ENCODE measurements around the gene SETD1A. TPM values are rescaled to one million over a fixed set of nuclear protein-coding genes. Genes with fewer than 3 reads are reported as not detected.
A peak's percentile ranks its signal among the peaks of the same experiment; 100 is the strongest.

The SETD1A gene
- total and polyA plus RNA-seq, 9 of the 15 experiments (the other 6 are each of a cell fraction or from before 2014, with no cell fraction given): 0.08 to 36.0 (median 4.2) TPM

DNA sequence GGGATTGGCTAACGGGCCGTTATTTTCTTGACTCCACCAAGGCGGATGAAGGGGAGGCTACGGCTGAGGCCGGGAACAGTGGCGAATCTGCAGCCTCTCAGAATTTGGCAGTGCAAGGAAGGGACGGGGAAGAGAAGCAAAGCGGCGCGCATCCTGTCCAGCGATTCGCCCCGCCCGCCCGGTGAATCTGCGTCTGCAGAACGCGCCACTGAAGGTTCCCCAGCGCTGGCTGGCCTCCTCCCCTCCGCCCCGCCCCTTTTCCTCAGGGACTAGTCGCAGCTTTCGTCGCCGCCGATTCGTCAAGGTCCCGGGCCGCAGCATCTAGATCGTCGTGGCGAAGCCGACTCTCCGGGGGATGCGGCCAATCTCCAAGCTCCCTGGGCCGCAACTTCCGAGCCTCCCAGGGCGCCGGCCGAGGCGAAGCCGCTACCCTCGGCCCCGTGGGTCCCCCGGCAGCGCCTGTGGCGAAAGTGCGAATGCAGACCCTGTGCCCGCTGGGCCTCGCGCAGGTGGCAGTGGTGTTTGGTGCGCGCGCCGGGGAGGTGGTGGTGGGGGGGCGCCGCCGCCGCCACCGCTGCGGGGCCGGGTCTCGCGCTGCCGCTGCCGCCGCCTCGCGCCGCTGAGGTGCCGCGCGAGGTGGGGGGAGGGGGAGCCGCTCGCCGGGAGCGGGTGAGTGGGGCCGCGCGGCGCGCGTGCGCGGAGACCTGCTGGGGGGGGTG lies at the start of gene SETD1A (continued):
- TF ChIP-seq ZNF24 (IDR thresholded peaks at IDR 0.05): no peak
- TF ChIP-seq RBM17 (IDR thresholded peaks at IDR 0.05; ENCODE audit: borderline replicate concordance, low read depth, low read length): no peak
- TF ChIP-seq ZFP1 (CRISPR knock-in tag; IDR thresholded peaks at IDR 0.05): no peak
- no peak for TF ChIP-seq POU5F1 (IDR thresholded peaks at IDR 0.05; ENCODE audit: borderline replicate concordance, low read depth, low read length, partially characterized antibody)
- TF ChIP-seq, protein P1, sequence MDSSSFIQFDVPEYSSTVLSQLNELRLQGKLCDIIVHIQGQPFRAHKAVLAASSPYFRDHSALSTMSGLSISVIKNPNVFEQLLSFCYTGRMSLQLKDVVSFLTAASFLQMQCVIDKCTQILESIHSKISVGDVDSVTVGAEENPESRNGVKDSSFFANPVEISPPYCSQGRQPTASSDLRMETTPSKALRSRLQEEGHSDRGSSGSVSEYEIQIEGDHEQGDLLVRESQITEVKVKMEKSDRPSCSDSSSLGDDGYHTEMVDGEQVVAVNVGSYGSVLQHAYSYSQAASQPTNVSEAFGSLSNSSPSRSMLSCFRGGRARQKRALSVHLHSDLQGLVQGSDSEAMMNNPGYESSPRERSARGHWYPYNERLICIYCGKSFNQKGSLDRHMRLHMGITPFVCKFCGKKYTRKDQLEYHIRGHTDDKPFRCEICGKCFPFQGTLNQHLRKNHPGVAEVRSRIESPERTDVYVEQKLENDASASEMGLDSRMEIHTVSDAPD (CRISPR knock-in tag; IDR thresholded peaks at IDR 0.05): no peak
- TF ChIP-seq ZNF384 (IDR thresholded peaks at IDR 0.05; ENCODE audit: low read depth, low read length): no peak
- TF ChIP-seq GATAD2A (IDR thresholded peaks at IDR 0.05): no peak
- no peak for TF ChIP-seq ZBTB17 (CRISPR knock-in tag; IDR thresholded peaks at IDR 0.05)
- no peak for TF ChIP-seq ZNF76 (CRISPR knock-in tag; IDR thresholded peaks at IDR 0.05; ENCODE audit: borderline replicate concordance)
- TF ChIP-seq GTF2E2 (tag; IDR thresholded peaks at IDR 0.05): no peak
- TF ChIP-seq, protein P2, sequence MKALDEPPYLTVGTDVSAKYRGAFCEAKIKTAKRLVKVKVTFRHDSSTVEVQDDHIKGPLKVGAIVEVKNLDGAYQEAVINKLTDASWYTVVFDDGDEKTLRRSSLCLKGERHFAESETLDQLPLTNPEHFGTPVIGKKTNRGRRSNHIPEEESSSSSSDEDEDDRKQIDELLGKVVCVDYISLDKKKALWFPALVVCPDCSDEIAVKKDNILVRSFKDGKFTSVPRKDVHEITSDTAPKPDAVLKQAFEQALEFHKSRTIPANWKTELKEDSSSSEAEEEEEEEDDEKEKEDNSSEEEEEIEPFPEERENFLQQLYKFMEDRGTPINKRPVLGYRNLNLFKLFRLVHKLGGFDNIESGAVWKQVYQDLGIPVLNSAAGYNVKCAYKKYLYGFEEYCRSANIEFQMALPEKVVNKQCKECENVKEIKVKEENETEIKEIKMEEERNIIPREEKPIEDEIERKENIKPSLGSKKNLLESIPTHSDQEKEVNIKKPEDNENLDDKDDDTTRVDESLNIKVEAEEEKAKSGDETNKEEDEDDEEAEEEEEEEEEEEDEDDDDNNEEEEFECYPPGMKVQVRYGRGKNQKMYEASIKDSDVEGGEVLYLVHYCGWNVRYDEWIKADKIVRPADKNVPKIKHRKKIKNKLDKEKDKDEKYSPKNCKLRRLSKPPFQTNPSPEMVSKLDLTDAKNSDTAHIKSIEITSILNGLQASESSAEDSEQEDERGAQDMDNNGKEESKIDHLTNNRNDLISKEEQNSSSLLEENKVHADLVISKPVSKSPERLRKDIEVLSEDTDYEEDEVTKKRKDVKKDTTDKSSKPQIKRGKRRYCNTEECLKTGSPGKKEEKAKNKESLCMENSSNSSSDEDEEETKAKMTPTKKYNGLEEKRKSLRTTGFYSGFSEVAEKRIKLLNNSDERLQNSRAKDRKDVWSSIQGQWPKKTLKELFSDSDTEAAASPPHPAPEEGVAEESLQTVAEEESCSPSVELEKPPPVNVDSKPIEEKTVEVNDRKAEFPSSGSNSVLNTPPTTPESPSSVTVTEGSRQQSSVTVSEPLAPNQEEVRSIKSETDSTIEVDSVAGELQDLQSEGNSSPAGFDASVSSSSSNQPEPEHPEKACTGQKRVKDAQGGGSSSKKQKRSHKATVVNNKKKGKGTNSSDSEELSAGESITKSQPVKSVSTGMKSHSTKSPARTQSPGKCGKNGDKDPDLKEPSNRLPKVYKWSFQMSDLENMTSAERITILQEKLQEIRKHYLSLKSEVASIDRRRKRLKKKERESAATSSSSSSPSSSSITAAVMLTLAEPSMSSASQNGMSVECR (CRISPR knock-in tag; IDR thresholded peaks at IDR 0.05): peak; percentile 94
- no peak for TF ChIP-seq PHB (CRISPR knock-in tag; IDR thresholded peaks at IDR 0.05)
- TF ChIP-seq ZNF778 (CRISPR knock-in tag; IDR thresholded peaks at IDR 0.05): no peak
- no peak for TF ChIP-seq POLR2B (IDR thresholded peaks at IDR 0.05; ENCODE audit: low read depth, partially characterized antibody)
- peak; percentile 99 for TF ChIP-seq LARP7 (IDR thresholded peaks at IDR 0.05)
- TF ChIP-seq POLR3A (IDR thresholded peaks at IDR 0.05; ENCODE audit: borderline replicate concordance, extremely low read depth, insufficient read depth, insufficient read length): no peak
